Right lobe of liver (tissue), 6 donors: ENCODE data around the gene OCIAD2. TPM values are rescaled to one million over a fixed set of nuclear protein-coding genes. Genes with fewer than 3 reads are reported as not detected.

Source experiments
- ATAC-seq, 4 donors: fragments of 200-7000 bp; cut with Tn5 transposase; one replicate each; pipeline ENCODE4 v1.9.1; 2020; ENCODE audit warnings: mild to moderate bottlenecking in 4 of 4, moderate library complexity in 4 of 4
- DNase-seq, 3 donors: peaks; one replicate each; pipeline ENCODE4 v3.0.0-alpha.2; 2020
- H3K27ac ChIP-seq, 3 donors: fragments of 200-600 bp; one replicate each; pipeline ENCODE4 v1.8.0; 2022
- H3K27me3 ChIP-seq, 2 donors: fragments of 200-600 bp; one replicate each; pipeline ENCODE4 v1.8.0; 2022
- H3K36me3 ChIP-seq, 4 donors: fragments of 200-600 bp; sonication (generic) in 1 of 4; one replicate each; pipeline versions ENCODE4 v1.5.1 to v1.8.0; 2017 to 2022; ENCODE audit warnings: control low read depth in 1 of 4
- H3K4me1 ChIP-seq, 4 donors: fragments of 200-600 bp; sonication (generic) in 1 of 4; one replicate each; pipeline versions ENCODE4 v1.5.1 to v1.8.0; 2017 to 2022; ENCODE audit warnings: control low read depth in 1 of 4
- H3K4me3 ChIP-seq, 3 donors: fragments of 200-600 bp; one replicate each; pipeline ENCODE4 v1.8.0; 2022
- H3K9me3 ChIP-seq, 4 donors: fragments of 200-600 bp; sonication (generic) in 1 of 4; one replicate each; pipeline versions ENCODE4 v1.5.1 to v1.8.0; 2017 to 2022; ENCODE audit warnings: control low read depth in 1 of 4
- POLR2A ChIP-seq: fragments of 450-650 bp; IDR thresholded peaks from one replicate; pipeline ENCODE4 v1.6.1; 2017; ENCODE audit warnings: antibody characterized with exemption, mild to moderate bottlenecking
- WGBS: methylation state at CpG from one replicate; pipeline ENCODE4 v1.1.6; 2018; ENCODE audit warnings: low coverage, low lambda C conversion rate; ENCODE audit not compliant: insufficient coverage; ENCODE audit errors: missing lambda C conversion rate; 5-methylcytosine and 5-hydroxymethylcytosine counted together
- intact Hi-C, 2 donors: fragments of 100-400 bp; cut with DNase I; formaldehyde crosslinking; loops; one replicate each; pipeline versions ENCODE4 v1.11.2 to v1.14.1; 2022
- total RNA-seq, 6 experiments: library from RNA; depleted of rRNA in 2 of 6; stranded (reverse); fragments of >200 nt in 2 of 6; fragmentation: NEBNext Ultra II Directional in 3 of 6; extraction: Animal tissue kit (Norgen Biotek cat#: 25700) in 3 of 6; gene quantifications; one replicate each; pipeline versions ENCODE4 v1.1.0 to v1.2.4, GENCODE V29; 2016 to 2023
- TF ChIP-seq, protein P1 (sequence below), 4 donors: fragments of 200-600 bp in 3 of 4; fragments of 450-650 bp in 1 of 4; IDR thresholded peaks; one replicate each; pipeline versions ENCODE4 v1.5.1 to v1.8.0; 2016 to 2022; ENCODE audit warnings: antibody characterized with exemption in 4 of 4, mild to moderate bottlenecking in 2 of 4
- donor health status: DM: no; HTN: yes; CAD: no.
- donor health status: DM: no; HTN: no; CAD: no.
- donor health status: DM: no; HTN: no; CAD: no.
- donor health status: DM: no; HTN: yes; CAD: no.
- donor health status: DM: no; HTN: yes; CAD: no.

OCIAD2 gene
- total RNA-seq, 6 experiments from 2014 or later: 29.6 to 107 (median 68.3) TPM

- no peaks in the 10 kb centered on the region for H3K9me3 ChIP-seq
- no peak overlapping the region for H3K4me3 ChIP-seq
- TF ChIP-seq POLR2A: no peak
- 56% methylated on average over 1 of the region's 1 CpG for WGBS
- intact Hi-C loops: no loop called here
- DNase-seq (no peak), ATAC-seq (no peak)
- no peaks in the 10 kb centered on the region for H3K36me3 ChIP-seq
- no peaks in the 10 kb centered on the region for H3K27me3 ChIP-seq
- no peak overlapping the region for H3K27ac ChIP-seq
- no peaks in the 10 kb centered on the region for H3K4me1 ChIP-seq
Measured at GRCh38 chr4:48947731-48948130, 41.2 kb upstream of the OCIAD2 start.

DNA sequence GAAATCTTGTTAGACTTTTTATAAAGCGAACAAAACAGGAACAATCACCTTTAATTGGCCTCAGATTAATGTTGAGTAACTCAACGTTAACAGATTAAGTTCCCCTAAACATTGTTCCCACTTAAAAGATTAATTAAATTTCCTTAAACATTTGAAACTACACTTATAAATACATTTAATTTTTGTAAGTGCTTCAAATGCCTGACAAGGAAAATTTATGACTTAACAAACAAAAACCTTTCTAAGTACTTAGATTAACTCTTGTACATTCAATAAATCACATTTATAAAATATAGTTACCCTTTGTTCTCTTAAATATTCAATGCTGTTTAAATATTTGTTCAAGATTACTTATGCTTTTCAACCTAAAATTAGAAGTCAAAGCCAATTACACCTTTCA, 39.4 kb upstream of the OCIAD2 start:
- Histone ChIP-seq H3K9me3 (no peaks in the 10 kb centered on the region), H3K4me3 (no peak overlapping the region), H3K36me3 (no peaks in the 10 kb centered on the region), H3K27ac (no peak overlapping the region), H3K4me1 (no peaks in the 10 kb centered on the region), H3K27me3 (no peaks in the 10 kb centered on the region)
- no peak for DNase-seq
- 65% methylated on average over 2 of the region's 2 CpGs for WGBS
- intact Hi-C loops: no loop called here
- no peak for TF ChIP-seq POLR2A
- TF ChIP-seq, protein P1, sequence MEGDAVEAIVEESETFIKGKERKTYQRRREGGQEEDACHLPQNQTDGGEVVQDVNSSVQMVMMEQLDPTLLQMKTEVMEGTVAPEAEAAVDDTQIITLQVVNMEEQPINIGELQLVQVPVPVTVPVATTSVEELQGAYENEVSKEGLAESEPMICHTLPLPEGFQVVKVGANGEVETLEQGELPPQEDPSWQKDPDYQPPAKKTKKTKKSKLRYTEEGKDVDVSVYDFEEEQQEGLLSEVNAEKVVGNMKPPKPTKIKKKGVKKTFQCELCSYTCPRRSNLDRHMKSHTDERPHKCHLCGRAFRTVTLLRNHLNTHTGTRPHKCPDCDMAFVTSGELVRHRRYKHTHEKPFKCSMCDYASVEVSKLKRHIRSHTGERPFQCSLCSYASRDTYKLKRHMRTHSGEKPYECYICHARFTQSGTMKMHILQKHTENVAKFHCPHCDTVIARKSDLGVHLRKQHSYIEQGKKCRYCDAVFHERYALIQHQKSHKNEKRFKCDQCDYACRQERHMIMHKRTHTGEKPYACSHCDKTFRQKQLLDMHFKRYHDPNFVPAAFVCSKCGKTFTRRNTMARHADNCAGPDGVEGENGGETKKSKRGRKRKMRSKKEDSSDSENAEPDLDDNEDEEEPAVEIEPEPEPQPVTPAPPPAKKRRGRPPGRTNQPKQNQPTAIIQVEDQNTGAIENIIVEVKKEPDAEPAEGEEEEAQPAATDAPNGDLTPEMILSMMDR (IDR thresholded peaks at IDR 0.05): no peak
- ATAC-seq: no peak

DNA sequence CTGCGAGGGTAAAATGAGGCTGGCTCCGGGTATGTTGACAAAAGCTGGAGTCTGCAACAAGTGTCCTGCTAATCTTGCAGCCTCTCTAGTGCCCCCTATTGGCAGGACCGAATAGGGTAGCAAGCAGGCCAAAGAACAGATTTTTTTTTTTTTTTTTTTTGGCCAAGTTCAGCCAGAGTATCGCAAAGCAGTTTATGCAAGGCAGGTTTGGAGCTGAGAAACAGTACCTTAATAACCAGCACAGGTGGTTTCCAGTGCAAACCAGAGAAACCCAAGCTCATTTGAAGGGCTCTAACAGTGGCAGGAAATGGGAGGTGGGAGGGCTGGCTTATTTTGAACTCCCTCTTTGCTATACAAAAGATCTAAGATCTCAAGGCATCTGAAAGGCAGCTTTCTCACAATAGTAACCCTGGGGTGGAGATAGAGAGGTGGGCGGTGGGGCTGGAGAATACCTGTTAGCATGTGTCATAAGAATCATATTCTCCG, 38.2 kb upstream of the OCIAD2 start:
- no peak overlapping the region for H3K4me3 ChIP-seq
- no peaks in the 10 kb centered on the region for H3K36me3 ChIP-seq
- TF ChIP-seq POLR2A: no peak
- TF ChIP-seq, protein P1 (IDR thresholded peaks at IDR 0.05): peak; percentile 15 to 45 (median 16)
- H3K9me3 ChIP-seq: no peaks in the 10 kb centered on the region
- 60% methylated on average over 5 of the region's 6 CpGs for WGBS
- DNase-seq: no peak
- intact Hi-C loops: no loop called here
- H3K4me1 ChIP-seq: no peaks in the 10 kb centered on the region
- ATAC-seq: peak in 1 of 4 donors; percentile 50
- no peak overlapping the region for H3K27ac ChIP-seq
- H3K27me3 ChIP-seq: no peaks in the 10 kb centered on the region

DNA sequence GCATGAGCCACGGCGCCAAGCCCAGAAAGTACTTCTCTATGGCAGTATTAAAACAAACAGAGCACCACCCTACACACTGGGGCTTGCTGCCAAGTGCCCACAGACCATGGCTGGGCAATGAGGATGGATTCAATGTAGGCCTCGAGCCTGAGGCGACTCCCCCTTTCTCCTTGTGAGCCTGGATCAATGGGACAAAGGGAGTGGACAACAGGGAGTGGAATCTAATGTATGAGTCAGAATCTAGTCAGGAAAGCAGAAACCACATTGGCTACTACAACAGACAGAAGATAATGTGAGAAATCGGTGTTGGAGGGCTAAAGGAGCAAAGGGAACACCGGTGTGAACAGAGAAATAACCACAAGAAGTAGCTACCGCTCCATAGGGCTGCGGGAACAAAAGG, 37.7 kb upstream of the OCIAD2 start:
- ATAC-seq (no peak), DNase-seq (no peak)
- Histone ChIP-seq H3K27ac (no peak overlapping the region), H3K36me3 (no peaks in the 10 kb centered on the region), H3K4me3 (no peak overlapping the region), H3K27me3 (no peaks in the 10 kb centered on the region), H3K9me3 (no peaks in the 10 kb centered on the region), H3K4me1 (no peaks in the 10 kb centered on the region)
- WGBS: 87% methylated on average over 3 of the region's 8 CpGs
- TF ChIP-seq, protein P1 (IDR thresholded peaks at IDR 0.05): no peak
- no peak for TF ChIP-seq POLR2A
- intact Hi-C loops: no loop called here

- 14% methylated on average over 1 of the region's 1 CpG for WGBS
Measured at GRCh38 chr4:48943387-48943786, 36.8 kb upstream of the OCIAD2 start.

More at GRCh38 chr4:48943387-48943786, 36.8 kb upstream of the OCIAD2 start:
- Histone ChIP-seq H3K9me3 (no peaks in the 10 kb centered on the region), H3K27me3 (no peaks in the 10 kb centered on the region), H3K4me1 (no peaks in the 10 kb centered on the region), H3K36me3 (no peaks in the 10 kb centered on the region), H3K27ac (no peak overlapping the region), H3K4me3 (no peak overlapping the region)
- intact Hi-C loops: no loop called here
- TF ChIP-seq, protein P1 (IDR thresholded peaks at IDR 0.05): peak in 3 of 4 donors; percentile 26 to 35 (median 30)
- no peak for TF ChIP-seq POLR2A
- peak in 2 of 4 donors; percentile 56 to 60 for ATAC-seq
- DNase-seq: no peak
